NCI-H1930 (cell line): ENCODE measurements around the gene BIVM.
"Not testable (repeated sequence)": the region's sequence is repeated elsewhere in the genome, so short reads cannot be mapped to it uniquely, and the experiment has no call there.

Experiments used
- DNase-seq, 2 experiments: peaks; one replicate each; lab custom pipeline; 2025; lab: John Stamatoyannopoulos, UW

The BIVM gene, protein sequence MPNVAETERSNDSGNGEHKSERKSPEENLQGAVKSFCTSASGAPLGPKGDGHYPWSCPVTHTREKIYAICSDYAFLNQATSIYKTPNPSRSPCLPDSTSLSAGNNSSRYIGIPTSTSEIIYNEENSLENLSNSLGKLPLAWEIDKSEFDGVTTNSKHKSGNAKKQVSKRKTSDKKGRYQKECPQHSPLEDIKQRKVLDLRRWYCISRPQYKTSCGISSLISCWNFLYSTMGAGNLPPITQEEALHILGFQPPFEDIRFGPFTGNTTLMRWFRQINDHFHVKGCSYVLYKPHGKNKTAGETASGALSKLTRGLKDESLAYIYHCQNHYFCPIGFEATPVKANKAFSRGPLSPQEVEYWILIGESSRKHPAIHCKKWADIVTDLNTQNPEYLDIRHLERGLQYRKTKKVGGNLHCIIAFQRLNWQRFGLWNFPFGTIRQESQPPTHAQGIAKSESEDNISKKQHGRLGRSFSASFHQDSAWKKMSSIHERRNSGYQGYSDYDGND

DNA sequence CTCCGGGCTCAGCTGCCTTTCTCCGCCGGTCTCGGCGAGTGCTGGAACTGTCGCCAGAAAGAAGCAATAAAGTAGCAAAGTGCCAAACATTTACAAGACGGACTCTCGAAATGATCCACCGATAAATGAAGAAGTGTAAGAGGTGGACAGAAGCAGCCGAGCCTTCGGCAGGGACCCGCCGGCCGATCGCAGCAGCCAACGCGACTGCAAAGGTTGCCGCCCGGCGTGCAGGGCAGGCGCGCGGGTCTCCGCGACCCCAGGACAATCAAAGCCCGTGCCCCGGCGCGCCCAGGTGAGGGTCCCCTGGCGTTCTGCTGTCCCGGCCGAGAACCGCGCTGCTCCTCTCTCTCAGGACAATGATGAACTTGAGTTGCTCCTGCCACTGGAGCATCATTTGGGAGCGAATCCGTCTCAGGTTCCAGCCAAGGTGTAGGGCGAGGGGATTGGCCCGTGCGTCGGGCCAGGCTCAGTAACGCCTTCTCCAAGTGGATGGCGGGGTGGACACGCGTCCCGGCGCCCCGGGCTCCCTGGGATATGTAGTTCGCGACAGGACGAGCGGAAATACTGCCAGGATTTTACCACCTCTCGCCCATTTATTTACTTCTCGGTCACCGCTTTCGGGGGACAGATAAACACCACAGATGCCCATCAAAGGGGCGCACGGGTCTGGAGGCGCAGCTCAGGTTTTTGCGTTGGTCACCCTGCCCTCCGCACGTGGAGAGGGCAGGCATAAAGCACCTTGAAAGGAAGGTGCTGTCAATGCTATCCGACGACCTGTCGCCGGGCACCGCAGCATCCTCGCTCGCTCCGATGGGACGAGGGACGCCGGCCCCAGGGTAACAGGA lies at the start of gene BIVM, which contains the start of gene POGLUT2:
BIVM (plus strand) TSS at position 539 of the 845 bp plus-strand sequence. CDS start 8,149 bp downstream, outside the sequence.
POGLUT2 (minus strand) TSS at position 396 of the 845 bp plus-strand sequence; CDS start at position 90, 306 bp downstream.
- peak; percentile 92 to 94 for DNase-seq

GRCh38 chr13:102751886-102752285 lies 47.0 kb upstream of the BIVM start:
- no peak for DNase-seq

- DNase-seq: no peak
Measured at GRCh38 chr13:102757006-102757405, 41.9 kb upstream of the BIVM start.

GRCh38 chr13:102758842-102759241 lies 40.1 kb upstream of the BIVM start:
- DNase-seq: no peak

DNA sequence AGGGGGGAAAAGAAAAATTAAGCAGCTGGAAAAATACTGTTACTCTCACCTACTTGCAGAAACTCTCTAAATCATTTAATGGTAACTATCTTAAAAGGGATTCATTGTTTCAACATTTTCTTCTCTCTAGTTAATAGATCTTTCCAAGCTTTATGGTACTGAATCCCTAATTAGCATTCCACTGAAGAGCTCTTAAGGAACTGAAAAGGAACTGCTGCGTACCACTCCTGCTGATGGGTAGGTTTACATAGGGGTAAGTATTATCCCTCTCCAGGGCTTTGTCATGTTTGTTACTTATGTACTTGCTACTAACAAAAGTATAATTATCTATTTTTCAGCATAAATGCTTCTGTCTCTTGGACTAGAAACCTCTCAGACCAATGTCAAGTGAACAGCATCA lies 37.8 kb upstream of the BIVM start:
- no peak for DNase-seq

GRCh38 chr13:102763741-102764140 lies 35.2 kb upstream of the BIVM start:
- DNase-seq: no peak

GRCh38 chr13:102768909-102769308 lies 30.0 kb upstream of the BIVM start:
- DNase-seq: no peak

DNA sequence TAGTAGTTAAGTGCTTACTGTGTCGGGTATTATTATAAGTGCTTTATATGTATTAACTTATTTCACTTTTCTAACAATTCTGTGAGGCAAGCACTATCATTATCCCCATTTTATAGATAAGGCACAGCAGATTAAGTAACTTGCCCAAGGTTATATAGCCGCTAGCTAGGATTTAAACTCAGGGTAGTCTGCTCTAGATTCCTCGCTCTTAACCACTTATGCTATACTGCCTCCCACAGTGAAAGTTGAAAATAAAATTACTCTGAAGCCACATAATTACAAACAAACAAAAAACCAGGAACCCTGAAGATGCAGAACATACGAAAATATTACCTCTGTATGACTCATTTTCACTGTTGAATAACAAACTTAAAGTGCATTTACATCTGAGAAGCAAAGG lies 29.2 kb upstream of the BIVM start:
- DNase-seq: no peak

- DNase-seq: no peak
Measured at GRCh38 chr13:102770435-102770834, 28.5 kb upstream of the BIVM start.

DNA sequence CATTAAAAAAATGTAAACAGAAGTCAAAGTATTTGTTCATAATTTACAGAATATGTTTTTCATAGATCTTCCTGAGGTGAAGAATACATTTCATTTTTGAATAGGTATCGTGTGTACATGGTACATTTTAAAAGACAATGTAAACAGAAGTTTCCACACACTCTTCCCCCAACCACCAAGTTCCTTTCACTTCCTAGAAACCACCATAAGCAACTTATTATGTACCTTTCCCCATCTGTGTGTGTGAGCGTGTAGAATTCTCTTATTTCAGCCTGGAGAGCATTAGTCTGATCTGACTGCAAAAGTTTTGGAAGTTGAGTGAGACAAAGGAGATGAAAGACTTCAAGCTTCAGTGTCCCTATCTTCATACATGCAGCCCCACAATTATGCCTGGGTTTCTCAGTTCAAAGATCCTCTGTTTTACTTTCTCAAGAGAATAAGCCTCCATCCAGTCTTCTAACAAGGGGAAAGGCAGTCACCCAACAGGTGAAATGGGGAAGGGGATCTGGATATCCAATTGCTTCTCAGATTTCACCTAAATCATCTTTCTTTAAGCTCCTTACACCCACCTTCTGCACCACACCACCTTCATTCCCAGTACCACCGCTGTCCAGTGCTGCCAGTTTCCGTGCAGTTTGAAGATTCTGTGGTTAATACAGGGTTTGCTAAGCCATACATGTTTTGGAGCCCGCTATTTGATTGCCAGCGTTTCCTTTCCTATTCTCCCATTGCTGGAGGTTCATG lies 27.4 kb upstream of the BIVM start:
- no peak for DNase-seq

DNA sequence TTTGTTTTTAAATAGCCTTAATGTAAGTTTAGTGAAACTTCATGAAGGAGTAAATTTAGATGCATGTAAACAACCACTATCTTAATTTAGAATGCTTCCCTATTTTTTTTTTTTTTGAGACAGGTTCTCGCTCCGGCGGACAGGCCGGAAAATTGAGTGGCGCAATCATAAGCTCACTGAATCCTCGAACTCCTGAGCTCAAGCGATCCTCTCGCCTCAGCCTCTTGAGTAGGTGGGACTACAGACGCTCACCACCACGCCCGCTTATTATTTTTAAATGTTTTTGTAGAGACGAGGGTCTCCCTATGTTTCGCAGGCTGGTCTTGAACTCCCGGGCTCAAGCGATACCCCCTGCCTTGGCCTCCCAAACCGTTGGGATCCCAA lies 26.9 kb upstream of the BIVM start:
- no peak for DNase-seq

DNA sequence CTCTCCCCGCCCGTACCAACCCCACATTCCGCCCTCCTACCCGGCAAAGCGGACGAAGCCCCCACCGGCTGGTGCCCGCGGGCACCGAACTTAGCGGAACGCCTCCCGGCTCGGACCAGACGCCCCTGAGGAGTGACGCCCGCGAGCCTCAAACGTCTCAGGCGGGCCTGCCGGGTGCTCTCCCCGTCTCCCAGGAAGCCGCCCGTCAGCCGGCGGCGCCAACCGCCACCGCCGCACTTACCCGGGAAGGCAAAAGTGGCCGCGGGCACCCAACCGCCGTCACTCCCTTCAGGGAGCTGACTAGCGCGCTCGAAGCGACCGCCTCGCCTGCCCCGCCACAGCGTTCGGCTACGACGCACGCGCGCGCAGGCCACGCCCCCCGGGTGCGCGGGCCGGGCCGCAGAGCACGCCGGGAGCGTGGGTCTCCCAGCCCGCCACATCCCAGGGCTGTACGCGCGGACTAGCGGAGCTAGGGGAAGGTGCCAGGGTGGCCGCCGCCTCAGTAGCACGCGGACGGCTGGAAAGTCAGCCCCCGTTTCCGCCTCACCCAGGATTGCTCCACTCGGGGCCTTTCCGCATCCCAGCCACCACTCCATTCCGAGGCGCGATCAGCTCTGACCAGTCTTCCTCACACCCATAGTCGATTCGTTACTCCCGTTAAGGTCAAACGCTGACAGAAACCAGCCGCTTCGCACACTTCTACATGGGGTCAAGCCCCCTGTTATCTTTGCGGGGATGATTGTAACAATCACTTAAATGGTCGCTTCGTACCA lies 25.3 kb upstream of the BIVM start, which contains the start of gene TEX30:
TEX30 (minus strand) TSS at position 346 of the 773 bp plus-strand sequence. CDS start 3,760 bp downstream, outside the sequence.
- DNase-seq: peak; percentile 71 to 92

DNA sequence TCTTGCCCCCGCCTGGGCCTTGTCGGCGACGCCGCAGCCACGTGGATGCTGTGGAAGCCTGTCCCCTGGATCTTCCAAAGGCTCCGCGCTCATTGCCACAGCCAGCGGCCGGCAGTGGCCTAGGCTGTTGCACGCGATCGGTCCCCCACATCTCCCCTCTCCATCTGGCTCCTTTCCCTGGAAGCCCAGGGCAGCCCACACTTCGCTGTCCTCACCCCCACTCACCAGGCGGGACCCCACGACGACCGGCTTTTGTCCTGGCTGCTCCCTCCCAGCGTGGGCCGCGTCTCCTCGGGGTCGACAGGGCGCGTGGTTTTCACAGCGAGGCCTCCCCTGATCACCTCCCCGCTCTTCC lies 24.7 kb upstream of the BIVM start:
- DNase-seq: no peak

GRCh38 chr13:102774591-102775520 lies 24.1 kb upstream of the BIVM start:
- DNase-seq: no peak

DNA sequence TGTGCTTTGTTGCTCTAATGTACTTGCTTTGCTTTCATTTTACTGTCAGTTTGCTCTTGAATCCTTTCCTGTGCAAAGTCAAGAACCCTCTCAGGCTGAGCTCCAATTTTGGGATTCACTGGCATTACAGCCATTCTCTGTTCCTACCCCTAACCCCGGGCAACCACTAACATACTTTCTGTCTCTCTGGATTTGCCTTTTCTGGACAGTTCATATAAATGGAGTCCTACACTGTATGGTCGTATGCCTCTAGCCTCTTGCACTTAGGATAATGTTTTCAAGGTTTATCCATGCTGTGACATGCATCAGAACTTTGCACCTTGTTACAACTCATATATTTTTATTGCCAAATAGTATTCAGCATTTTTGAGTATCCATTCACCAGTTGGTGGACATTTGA lies 22.6 kb upstream of the BIVM start:
- DNase-seq: no peak

- DNase-seq: no peak
Measured at GRCh38 chr13:102777736-102778135, 21.2 kb upstream of the BIVM start.

DNA sequence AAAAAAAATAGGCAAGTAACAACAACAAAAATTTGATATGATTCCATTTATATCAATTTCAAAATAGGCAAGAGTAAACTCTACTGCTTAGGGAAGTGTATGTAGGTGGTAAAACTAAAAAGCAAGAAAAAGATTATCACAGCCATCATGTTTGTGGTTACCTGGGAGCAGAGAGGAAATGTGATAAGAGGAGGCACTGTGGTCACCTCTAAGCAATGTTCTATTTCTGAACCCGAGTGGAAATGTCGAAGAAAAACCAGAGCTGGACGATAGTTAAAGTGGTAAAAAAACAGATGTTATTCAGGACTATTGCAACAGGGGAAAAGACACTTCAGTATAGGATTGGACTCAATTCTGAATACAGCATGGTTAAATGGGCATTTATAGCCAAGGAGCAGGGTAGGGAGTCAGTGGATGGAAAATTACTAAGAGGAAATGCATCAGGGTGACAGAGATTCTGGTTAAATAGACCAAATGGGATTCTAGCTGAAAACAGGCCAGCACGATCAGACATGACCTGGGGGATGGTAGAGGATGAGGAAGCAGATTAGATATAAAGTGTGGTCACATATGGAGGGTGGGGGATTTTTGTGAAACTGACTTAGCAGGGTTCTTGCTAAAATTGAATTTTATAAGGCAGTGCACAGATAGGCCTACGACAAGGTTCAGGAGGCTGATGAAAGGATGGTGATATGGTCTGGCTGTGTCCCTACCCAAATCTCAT lies 19.3 kb upstream of the BIVM start:
- no peak for DNase-seq

- not testable (repeated sequence) for DNase-seq
Measured at GRCh38 chr13:102780656-102781055, 18.3 kb upstream of the BIVM start.

- no peak for DNase-seq
Measured at GRCh38 chr13:102781591-102781990, 17.3 kb upstream of the BIVM start.
